Measurements from ENCODE around the gene DNASE1L3. TPM values are rescaled to one million over a fixed set of nuclear protein-coding genes. Genes with fewer than 3 reads are reported as not detected.

The DNASE1L3 gene
- total and polyA plus RNA-seq, 2 of the 4 experiments (the other 2 are of a cell fraction) = not detected

DNA sequence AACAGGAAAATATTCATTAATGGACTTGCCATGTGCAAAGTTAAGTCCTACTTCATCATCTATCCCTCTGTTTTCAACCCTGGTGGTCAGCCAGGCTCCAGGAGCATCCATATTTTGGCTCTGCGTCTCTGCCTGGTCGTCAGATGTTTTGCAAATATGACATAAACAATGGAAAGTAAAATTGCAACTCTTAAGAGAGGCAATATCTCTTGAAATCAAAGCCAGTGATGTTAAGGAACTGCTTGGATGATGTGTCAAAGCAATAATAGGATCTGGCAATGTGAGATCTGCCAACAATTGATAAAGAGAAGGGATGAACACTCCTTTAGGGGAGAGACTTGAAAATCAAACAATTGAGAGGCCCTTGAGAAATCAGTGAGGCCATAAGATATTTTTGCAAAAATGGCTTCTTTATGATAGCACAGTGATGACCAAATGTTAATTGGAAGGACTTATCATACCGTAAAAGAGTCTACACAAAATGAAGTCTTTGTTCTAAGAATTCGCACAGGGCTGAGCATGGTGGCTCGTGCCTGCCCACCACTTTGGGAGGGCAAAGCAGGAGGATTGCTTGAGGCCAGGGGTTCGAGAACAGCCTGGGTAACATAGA is 33.3 kb upstream of the DNASE1L3 start:
- Histone ChIP-seq H3K4me3 (ENCODE audit: insufficient read depth, low read depth, low read length) (no peak overlapping the region), H3K14ac (replicated peaks; ENCODE audit: low read depth, low read length) (no peak overlapping the region), H3K9me3 (ENCODE audit: control insufficient read depth, insufficient read depth, low read length) (no peaks in the 10 kb centered on the region), H2AK5ac (ENCODE audit: low read depth, low read length) (no peak overlapping the region), H3K36me3 (ENCODE audit: control insufficient read depth, insufficient read depth, low read length) (no peaks in the 10 kb centered on the region; the same call in 1 of the 2 replicates), H3K56ac (ENCODE audit: extremely low read depth, insufficient read depth, low read length) (no peak overlapping the region), H2AFZ (replicated peaks; ENCODE audit: low read length, poor library complexity) (no peak overlapping the region), H2BK15ac (ENCODE audit: low read depth, low read length) (no peak overlapping the region), H3K4me2 (ENCODE audit: low read depth, low read length) (no peak overlapping the region), H3K79me1 (ENCODE audit: low read depth in 1 of 2, low read length in 2 of 2) (peaks cover 26 to 34% of the 10 kb centered on the region in 2 experiments; a peak in 3 of 4 replicates), H3K4ac (ENCODE audit: low read depth, low read length) (no peak overlapping the region), H3K27ac (ENCODE audit: insufficient read depth, low read length) (no peak overlapping the region), H4K8ac (ENCODE audit: low read depth in 2 of 2, low read length in 2 of 2) (no peak overlapping the region), H3K23ac (ENCODE audit: low read depth, low read length) (no peak overlapping the region), H3K27me3 (ENCODE audit: control insufficient read depth, insufficient read depth, low read length) (no peaks in the 10 kb centered on the region), H4K20me1 (ENCODE audit: insufficient read depth, low read length) (peaks cover 12% of the 10 kb centered on the region), H2BK20ac (ENCODE audit: low read depth, low read length) (no peak overlapping the region), H4K91ac (ENCODE audit: insufficient read depth, low read depth, low read length) (no peak overlapping the region), H3K18ac (ENCODE audit: low read depth, low read length) (no peak overlapping the region), H3K9me1 (ENCODE audit: insufficient read depth, low read length) (no peaks in the 10 kb centered on the region), H4K5ac (ENCODE audit: low read depth, low read length) (no peak overlapping the region), H2BK120ac (ENCODE audit: low read depth, low read length) (no peak overlapping the region), H2AK9ac (replicated peaks; ENCODE audit: low read depth, low read length, poor library complexity) (no peak overlapping the region), H3K9ac (ENCODE audit: low read depth, low read length) (no peak overlapping the region), H3K4me1 (ENCODE audit: control insufficient read depth, insufficient read depth, low read length) (no peaks in the 10 kb centered on the region), H2BK5ac (ENCODE audit: low read depth, low read length, poor library complexity, severe bottlenecking) (no peak overlapping the region)
- TF ChIP-seq, protein P1, sequence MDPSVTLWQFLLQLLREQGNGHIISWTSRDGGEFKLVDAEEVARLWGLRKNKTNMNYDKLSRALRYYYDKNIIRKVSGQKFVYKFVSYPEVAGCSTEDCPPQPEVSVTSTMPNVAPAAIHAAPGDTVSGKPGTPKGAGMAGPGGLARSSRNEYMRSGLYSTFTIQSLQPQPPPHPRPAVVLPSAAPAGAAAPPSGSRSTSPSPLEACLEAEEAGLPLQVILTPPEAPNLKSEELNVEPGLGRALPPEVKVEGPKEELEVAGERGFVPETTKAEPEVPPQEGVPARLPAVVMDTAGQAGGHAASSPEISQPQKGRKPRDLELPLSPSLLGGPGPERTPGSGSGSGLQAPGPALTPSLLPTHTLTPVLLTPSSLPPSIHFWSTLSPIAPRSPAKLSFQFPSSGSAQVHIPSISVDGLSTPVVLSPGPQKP (IDR thresholded peaks at IDR 0.05; ENCODE audit: borderline replicate concordance, low read depth, low read length) = no peak
- TF ChIP-seq CHD1 (IDR thresholded peaks at IDR 0.05; ENCODE audit: low read depth, low read length) (no peak), BHLHE40 (IDR thresholded peaks at IDR 0.05; ENCODE audit: low read depth, low read length) (no peak), SMC3 (IDR thresholded peaks at IDR 0.05; ENCODE audit: low read depth, low read length) (no peak), MAFK (IDR thresholded peaks at IDR 0.05; ENCODE audit: low read depth, low read length) (no peak), FOS (IDR thresholded peaks at IDR 0.05; ENCODE audit: low read depth, low read length) (no peak), RFX5 (IDR thresholded peaks at IDR 0.05; ENCODE audit: low read depth, low read length) (no peak)
- TF ChIP-seq, protein P2, sequence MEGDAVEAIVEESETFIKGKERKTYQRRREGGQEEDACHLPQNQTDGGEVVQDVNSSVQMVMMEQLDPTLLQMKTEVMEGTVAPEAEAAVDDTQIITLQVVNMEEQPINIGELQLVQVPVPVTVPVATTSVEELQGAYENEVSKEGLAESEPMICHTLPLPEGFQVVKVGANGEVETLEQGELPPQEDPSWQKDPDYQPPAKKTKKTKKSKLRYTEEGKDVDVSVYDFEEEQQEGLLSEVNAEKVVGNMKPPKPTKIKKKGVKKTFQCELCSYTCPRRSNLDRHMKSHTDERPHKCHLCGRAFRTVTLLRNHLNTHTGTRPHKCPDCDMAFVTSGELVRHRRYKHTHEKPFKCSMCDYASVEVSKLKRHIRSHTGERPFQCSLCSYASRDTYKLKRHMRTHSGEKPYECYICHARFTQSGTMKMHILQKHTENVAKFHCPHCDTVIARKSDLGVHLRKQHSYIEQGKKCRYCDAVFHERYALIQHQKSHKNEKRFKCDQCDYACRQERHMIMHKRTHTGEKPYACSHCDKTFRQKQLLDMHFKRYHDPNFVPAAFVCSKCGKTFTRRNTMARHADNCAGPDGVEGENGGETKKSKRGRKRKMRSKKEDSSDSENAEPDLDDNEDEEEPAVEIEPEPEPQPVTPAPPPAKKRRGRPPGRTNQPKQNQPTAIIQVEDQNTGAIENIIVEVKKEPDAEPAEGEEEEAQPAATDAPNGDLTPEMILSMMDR (conservative IDR thresholded peaks at IDR 0.05; ENCODE audit: low read depth, low read length) = no peak
- TF ChIP-seq, protein P3, sequence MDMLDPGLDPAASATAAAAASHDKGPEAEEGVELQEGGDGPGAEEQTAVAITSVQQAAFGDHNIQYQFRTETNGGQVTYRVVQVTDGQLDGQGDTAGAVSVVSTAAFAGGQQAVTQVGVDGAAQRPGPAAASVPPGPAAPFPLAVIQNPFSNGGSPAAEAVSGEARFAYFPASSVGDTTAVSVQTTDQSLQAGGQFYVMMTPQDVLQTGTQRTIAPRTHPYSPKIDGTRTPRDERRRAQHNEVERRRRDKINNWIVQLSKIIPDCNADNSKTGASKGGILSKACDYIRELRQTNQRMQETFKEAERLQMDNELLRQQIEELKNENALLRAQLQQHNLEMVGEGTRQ (IDR thresholded peaks at IDR 0.05; ENCODE audit: low read depth, low read length) = no peak
- no TSS peak for BruUV-seq (replicated peaks)
- dilution Hi-C loops (cut with HindIII; ENCODE audit: low sequenced_read_pairs, unreplicated experiment) = no loop called here
- CTCF ChIA-PET = no interaction called here
- POLR2A ChIA-PET (ENCODE audit: unreplicated experiment) = no interaction called here
- ATAC-seq (ENCODE audit: low read depth) (no peak), DNase-seq (no peak)
- in situ Hi-C loops (cut with MboI; ENCODE audit: low sequenced_read_pairs) = no loop called here
- intact Hi-C loops (cut with micrococcal nuclease) = no loop called here
- WGBS, 2 experiments (ENCODE audit: extremely low coverage in 2 of 2, insufficient read length in 1 of 2) = 86% methylated on average over 3 of the region's 6 CpGs; no CpG with 5 or more reads in 1 of the 2 experiments

All from IMR-90 (cell line).